Activated B cell treated with CpG ODN at 0.5 μM for 24 hours (primary cell): ENCODE data around the gene TAOK1. TPM values are rescaled to one million over a fixed set of nuclear protein-coding genes. Genes with fewer than 3 reads are reported as not detected.

Experiments
- ATAC-seq: fragments of 200-7000 bp; cut with Tn5 transposase; one replicate; pipeline ENCODE4 v1.10.0; 2021; ENCODE audit warnings: low read depth, mild to moderate bottlenecking, moderate library complexity
- CTCF ChIA-PET: fragments of 350-600 bp; sonication (Branson Sonifier 250); formaldehyde crosslinking; loops from one replicate; lab custom pipeline; 2021; ENCODE audit warnings: antibody characterized with exemption; lab: Charles Lee
- POLR2A ChIA-PET: fragments of 350-600 bp; sonication (Branson Sonifier 250); formaldehyde crosslinking; loops from one replicate; lab custom pipeline; 2021; ENCODE audit warnings: antibody characterized with exemption; lab: Charles Lee
- DNase-seq: peaks from one replicate; pipeline ENCODE4 v3.0.0; 2022
- H3K27ac Mint-ChIP-seq: one replicate; pipeline ENCODE4 v1.8.0; 2020; ENCODE audit warnings: mixed read lengths
- H3K27me3 Mint-ChIP-seq: one replicate; pipeline ENCODE4 v1.8.0; 2021; ENCODE audit warnings: mixed read lengths
- H3K36me3 Mint-ChIP-seq: one replicate; pipeline ENCODE4 v1.8.0; 2021; ENCODE audit warnings: low read depth, mixed read lengths
- H3K4me1 Mint-ChIP-seq: one replicate; pipeline ENCODE4 v1.8.0; 2021; ENCODE audit warnings: mixed read lengths
- H3K4me3 Mint-ChIP-seq: one replicate; pipeline ENCODE4 v1.8.0; 2020; ENCODE audit warnings: mild to moderate bottlenecking, mixed read lengths
- H3K9me3 Mint-ChIP-seq: one replicate; pipeline ENCODE4 v1.8.0; 2020; ENCODE audit warnings: mixed read lengths
- CTCF ChIP-seq: fragments of 200-600 bp; IDR thresholded peaks from one replicate; pipeline ENCODE4 v1.8.0; 2022; ENCODE audit warnings: antibody characterized with exemption, mild to moderate bottlenecking
- intact Hi-C: fragments of 100-400 bp; cut with micrococcal nuclease; formaldehyde crosslinking; loops from one replicate; pipeline ENCODE4 v1.15.1; 2024
- total RNA-seq: library from RNA; stranded (reverse); gene quantifications from 2 replicates; pipeline ENCODE4 v1.2.3, GENCODE V29; 2022

TAOK1 gene
- total RNA-seq, 1 donor from 2014 or later = 55.5 TPM

GRCh38 chr17:29586676-29587469, 196.7 kb downstream of the TAOK1 start:
- Mint-ChIP-seq H3K9me3 (no peaks in the 10 kb centered on the region), H3K4me1 (peaks cover 70% of the 10 kb centered on the region), H3K27ac (peak overlapping the region; percentile 83), H3K4me3 (no peak overlapping the region), H3K27me3 (no peaks in the 10 kb centered on the region), H3K36me3 (peaks cover 12% of the 10 kb centered on the region)
- intact Hi-C loops = loop anchor here (5.0 kb wide), 1 partner anchor 1235 kb away; the partner anchor contains the start of gene CRLF3
- DNase-seq (no peak), ATAC-seq (no peak)
- ChIA-PET POLR2A (interaction anchor here (0.6 to 0.9 kb wide), 3 partner anchors 11 to 31 kb away, joined by 3 read pairs; no protein-coding TSS in a partner anchor), CTCF (interaction anchor here (1.8 to 3.0 kb wide), 2 partner anchors 30 to 31 kb away, joined by 10 to 12 read pairs; no protein-coding TSS in a partner anchor)
- no peak for TF ChIP-seq CTCF

- peaks cover 5% of the 10 kb centered on the region for H3K36me3 Mint-ChIP-seq
- ATAC-seq = no peak
- ChIA-PET CTCF (interaction anchor here (1.5 to 1.8 kb wide), 3 partner anchors 26 to 52 kb away, joined by 3 to 10 read pairs (median 4); no protein-coding TSS in a partner anchor), POLR2A (interaction anchor here (0.8 to 1.1 kb wide), 3 partner anchors 11 to 119 kb away, joined by 3 to 5 read pairs (median 3); no protein-coding TSS in a partner anchor)
- intact Hi-C loops = loop anchor here (5.0 kb wide), 1 partner anchor 1235 kb away; the partner anchor contains the start of gene CRLF3
- peak overlapping the region; percentile 87 for H3K4me3 Mint-ChIP-seq
- H3K27ac Mint-ChIP-seq = peak overlapping the region; percentile 83
- TF ChIP-seq CTCF = no peak
- H3K27me3 Mint-ChIP-seq = no peaks in the 10 kb centered on the region
- H3K9me3 Mint-ChIP-seq = no peaks in the 10 kb centered on the region
- DNase-seq = no peak
- H3K4me1 Mint-ChIP-seq = peaks cover 77% of the 10 kb centered on the region
These were observed 197.4 kb downstream of the TAOK1 start for GRCh38 chr17:29587591-29587990.

- H3K4me1 Mint-ChIP-seq = peaks cover 80% of the 10 kb centered on the region
- H3K4me3 Mint-ChIP-seq = peak overlapping the region; percentile 87
- H3K9me3 Mint-ChIP-seq = no peaks in the 10 kb centered on the region
- DNase-seq (no peak), ATAC-seq (no peak)
- peaks cover 3% of the 10 kb centered on the region for H3K36me3 Mint-ChIP-seq
- intact Hi-C loops = loop anchor here (2.0 to 5.0 kb wide), 3 partner anchors 173 to 1234 kb away; partner anchors contain the start of genes CRLF3 and SSH2
- peak overlapping the region; percentile 83 for H3K27ac Mint-ChIP-seq
- CTCF ChIA-PET = interaction anchor here (1.5 to 1.8 kb wide), 3 partner anchors 25 to 51 kb away, joined by 3 to 10 read pairs (median 4); no protein-coding TSS in a partner anchor
- POLR2A ChIA-PET = interaction anchor here (0.9 to 1.1 kb wide), 4 partner anchors 9 to 173 kb away, joined by 3 to 5 read pairs (median 4); no protein-coding TSS in a partner anchor
- TF ChIP-seq CTCF = no peak
- H3K27me3 Mint-ChIP-seq = no peaks in the 10 kb centered on the region
These were observed 197.9 kb downstream of the TAOK1 start for GRCh38 chr17:29588017-29588561.

- DNase-seq (no peak), ATAC-seq (peak; percentile 4)
- Mint-ChIP-seq H3K27me3 (no peaks in the 10 kb centered on the region), H3K4me1 (peaks cover 77% of the 10 kb centered on the region), H3K4me3 (peak overlapping the region; percentile 87), H3K36me3 (peaks cover 3% of the 10 kb centered on the region), H3K9me3 (no peaks in the 10 kb centered on the region), H3K27ac (peak overlapping the region; percentile 83)
- TF ChIP-seq CTCF = no peak
- ChIA-PET POLR2A (interaction anchor here (0.9 to 1.1 kb wide), 3 partner anchors 9 to 172 kb away, joined by 3 to 5 read pairs (median 4); no protein-coding TSS in a partner anchor), CTCF (interaction anchor here (1.5 to 1.8 kb wide), 3 partner anchors 25 to 51 kb away, joined by 3 to 10 read pairs (median 4); no protein-coding TSS in a partner anchor)
- intact Hi-C loops = loop anchor here (1.0 to 5.0 kb wide), 4 partner anchors 20 to 1234 kb away; partner anchors contain the start of genes CRLF3, SSH2 and TP53I13
These were observed 198.6 kb downstream of the TAOK1 start for GRCh38 chr17:29588562-29589411.
